Measurements from ENCODE around the gene TMEM151B.
"Not testable (repeated sequence)": the region's sequence is repeated elsewhere in the genome, so short reads cannot be mapped to it uniquely, and the experiment has no call there.

The TMEM151B gene

GRCh38 chr6:44307217-44307616 is 37.0 kb downstream of the TMEM151B start:
- H3K27ac ChIP-seq = no peak overlapping the region
- no peak for TF ChIP-seq CTCF (conservative IDR thresholded peaks at IDR 0.05)

GRCh38 chr6:44309092-44309491 is 38.8 kb downstream of the TMEM151B start:
- H3K27ac ChIP-seq = no peak overlapping the region
- TF ChIP-seq CTCF (conservative IDR thresholded peaks at IDR 0.05) = no peak

- TF ChIP-seq CTCF (conservative IDR thresholded peaks at IDR 0.05) = no peak
- H3K27ac ChIP-seq = no peak overlapping the region
Observed at GRCh38 chr6:44309631-44310030, 39.4 kb downstream of the TMEM151B start.

GRCh38 chr6:44310241-44310640 is 40.0 kb downstream of the TMEM151B start:
- H3K27ac ChIP-seq = no peak overlapping the region
- no peak for TF ChIP-seq CTCF (conservative IDR thresholded peaks at IDR 0.05)

GRCh38 chr6:44311304-44311703 is 41.1 kb downstream of the TMEM151B start:
- no peak for TF ChIP-seq CTCF (conservative IDR thresholded peaks at IDR 0.05)

GRCh38 chr6:44311767-44312166 is 41.5 kb downstream of the TMEM151B start:
- H3K27ac ChIP-seq = no peak overlapping the region
- TF ChIP-seq CTCF (conservative IDR thresholded peaks at IDR 0.05) = no peak

More at GRCh38 chr6:44311304-44311703, 41.1 kb downstream of the TMEM151B start:
- H3K27ac ChIP-seq = no peak overlapping the region

- peak; percentile 100 for TF ChIP-seq CTCF (conservative IDR thresholded peaks at IDR 0.05)
- peak within 1 kb of the TSS; percentile 83 for H3K27ac ChIP-seq
Observed at GRCh38 chr6:44312901-44313788, 42.9 kb downstream of the TMEM151B start, which contains the start of gene AARS2. AARS2 (minus strand) TSS chr6:44313347; CDS start chr6:44313323, 24 bp downstream.

- not testable (repeated sequence) for H3K27ac ChIP-seq
Observed at GRCh38 chr6:44314657-44315056, 44.4 kb downstream of the TMEM151B start.

All from VCaP (cell line).